Amygdala (tissue), 56 donors: ENCODE measurements around the gene PARP2.

Source experiments
- DNase-seq, 56 donors: peaks; one replicate each; lab custom pipeline; 2025; lab: John Stamatoyannopoulos, UW

PARP2 gene

GRCh38 chr14:20391505-20391904, 48.1 kb downstream of the PARP2 start:
- DNase-seq: no peak

- no peak for DNase-seq
Measured at GRCh38 chr14:20397511-20397910, 54.1 kb downstream of the PARP2 start.

GRCh38 chr14:20400589-20400964, 57.1 kb downstream of the PARP2 start:
- DNase-seq: no peak

- no peak for DNase-seq
Measured at GRCh38 chr14:20400965-20401593, 57.6 kb downstream of the PARP2 start.

GRCh38 chr14:20403521-20403920, 60.1 kb downstream of the PARP2 start:
- DNase-seq: no peak
